ENCODE results near the gene PTP4A1.

DNA sequence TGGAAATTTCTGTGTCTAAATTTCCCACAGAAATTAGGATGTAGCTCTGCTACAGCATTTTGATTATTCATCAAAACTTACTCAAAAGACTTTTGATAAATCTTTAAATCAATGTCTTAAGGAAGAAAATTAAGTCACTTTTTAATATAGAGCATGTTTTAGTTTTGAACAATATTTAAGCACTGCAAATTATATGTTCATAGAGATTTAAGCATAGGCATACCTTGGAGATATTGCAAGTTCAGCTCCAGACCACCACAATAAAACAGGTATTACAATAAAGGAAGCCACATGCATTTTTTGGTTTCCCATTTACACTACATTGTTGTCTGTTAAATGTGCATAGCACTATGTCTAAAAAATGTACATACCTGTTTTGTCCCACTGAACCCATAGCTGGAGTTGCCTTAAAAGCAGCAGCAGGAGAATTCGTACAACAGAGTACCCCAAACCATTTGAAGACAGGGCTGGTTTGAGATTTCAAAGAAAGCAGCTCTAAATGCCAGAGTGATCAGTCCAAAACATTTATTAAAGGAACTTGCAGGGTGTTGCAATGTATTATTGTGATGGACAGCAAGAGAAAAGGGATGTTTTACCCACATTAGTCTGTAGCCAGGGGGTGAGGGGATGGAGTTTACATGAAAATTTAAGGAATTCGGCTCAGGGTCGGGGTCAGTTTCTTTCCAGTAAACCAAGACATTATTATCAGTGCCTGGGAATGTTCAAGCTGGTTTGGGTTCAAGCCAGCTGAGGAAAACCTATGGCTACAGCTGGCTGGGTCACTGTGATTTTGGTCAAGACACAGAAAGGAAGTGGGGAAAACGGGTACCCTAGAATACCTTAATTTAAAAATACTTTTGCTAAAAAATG is 6.3 kb upstream of the PTP4A1 start:
- TF ChIP-seq, protein P1, sequence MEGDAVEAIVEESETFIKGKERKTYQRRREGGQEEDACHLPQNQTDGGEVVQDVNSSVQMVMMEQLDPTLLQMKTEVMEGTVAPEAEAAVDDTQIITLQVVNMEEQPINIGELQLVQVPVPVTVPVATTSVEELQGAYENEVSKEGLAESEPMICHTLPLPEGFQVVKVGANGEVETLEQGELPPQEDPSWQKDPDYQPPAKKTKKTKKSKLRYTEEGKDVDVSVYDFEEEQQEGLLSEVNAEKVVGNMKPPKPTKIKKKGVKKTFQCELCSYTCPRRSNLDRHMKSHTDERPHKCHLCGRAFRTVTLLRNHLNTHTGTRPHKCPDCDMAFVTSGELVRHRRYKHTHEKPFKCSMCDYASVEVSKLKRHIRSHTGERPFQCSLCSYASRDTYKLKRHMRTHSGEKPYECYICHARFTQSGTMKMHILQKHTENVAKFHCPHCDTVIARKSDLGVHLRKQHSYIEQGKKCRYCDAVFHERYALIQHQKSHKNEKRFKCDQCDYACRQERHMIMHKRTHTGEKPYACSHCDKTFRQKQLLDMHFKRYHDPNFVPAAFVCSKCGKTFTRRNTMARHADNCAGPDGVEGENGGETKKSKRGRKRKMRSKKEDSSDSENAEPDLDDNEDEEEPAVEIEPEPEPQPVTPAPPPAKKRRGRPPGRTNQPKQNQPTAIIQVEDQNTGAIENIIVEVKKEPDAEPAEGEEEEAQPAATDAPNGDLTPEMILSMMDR (conservative IDR thresholded peaks at IDR 0.05 in 1 of 2, IDR thresholded peaks at IDR 0.05 in 1 of 2; ENCODE audit: extremely low read depth in 1 of 2, insufficient read depth in 1 of 2, low read depth in 1 of 2, low read length in 2 of 2): no peak
- no peak for TF ChIP-seq EZH2 (IDR thresholded peaks at IDR 0.05; ENCODE audit: borderline replicate concordance, low read length)
